ENCODE measurements around the gene RCAN2.

- TF ChIP-seq CTCF (IDR thresholded peaks at IDR 0.05; ENCODE audit: insufficient read depth, low read length) (no peak), POLR2AphosphoS5 (IDR thresholded peaks at IDR 0.05; ENCODE audit: low read depth) (no peak), GABPA (IDR thresholded peaks at IDR 0.05; ENCODE audit: low read depth) (no peak)
These were observed 159.8 kb downstream of the RCAN2 start for GRCh38 chr6:46331461-46331860.

Data from HL-60 (cell line).